ENCODE measurements around the gene FAM216B. TPM values are rescaled to one million over a fixed set of nuclear protein-coding genes. Genes with fewer than 3 reads are reported as not detected.

FAM216B gene
- total RNA-seq (2014; rRNA removed; shearing (Covaris generic)): not detected in 2 replicates

DNA sequence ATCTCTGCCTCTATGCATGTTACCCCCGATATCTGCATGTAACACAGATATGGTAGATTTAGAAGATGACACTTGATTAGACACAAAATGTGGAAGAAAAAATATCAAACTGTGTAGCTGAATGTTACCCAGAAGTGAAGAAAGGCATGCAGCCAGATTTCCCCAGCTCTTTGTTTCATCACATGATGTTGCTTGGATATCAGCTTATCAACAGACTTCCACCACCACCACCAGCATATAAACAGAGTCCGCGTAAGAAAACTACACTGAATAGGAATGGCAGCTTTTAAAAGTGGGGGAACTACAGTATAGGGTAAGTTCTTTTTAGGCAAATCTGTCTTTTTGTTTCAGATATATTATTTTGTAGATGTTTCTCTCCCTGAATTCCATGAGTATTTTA, at the start of gene FAM216B:
TSS of gene FAM216B (plus strand) at position 233 of the 400 bp plus-strand sequence. CDS start 2,484 bp downstream, outside the sequence.

Other genes with a start within 250 kb of the FAM216B start
- 0.04 and 0.45 TPM in 2 replicates for gene TNFSF11, start 207.4 kb upstream of the FAM216B start, total RNA-seq (2014; rRNA removed; shearing (Covaris generic))
- 0.72 TPM in 1 of 2 replicates, not detected in the other for gene EPSTI1, start 210.7 kb downstream of the FAM216B start, total RNA-seq (2014; rRNA removed; shearing (Covaris generic))
- 4.5 and 9.1 TPM in 2 replicates for gene DNAJC15, start 242.0 kb downstream of the FAM216B start, total RNA-seq (2014; rRNA removed; shearing (Covaris generic))